WTC11 (cell line): Measurements from ENCODE around the gene LAMB4. TPM values are rescaled to one million over a fixed set of nuclear protein-coding genes. Genes with fewer than 3 reads are reported as not detected.

Source experiments
- ATAC-seq: fragments of 200-7000 bp; cut with Tn5 transposase; 2 replicates; pipeline ENCODE4 v1.10.0; 2021; ENCODE audit warnings: mild to moderate bottlenecking, moderate library complexity
- CTCF ChIA-PET: fragments of 300-600 bp; sonication (Branson Sonifier 250); formaldehyde crosslinking; loops from one replicate; lab custom pipeline; 2021; ENCODE audit warnings: antibody characterized with exemption; lab: Charles Lee
- POLR2A ChIA-PET: fragments of 350-600 bp; sonication (Branson Sonifier 250); formaldehyde crosslinking; loops from one replicate; lab custom pipeline; 2021; ENCODE audit warnings: antibody characterized with exemption; lab: Charles Lee
- DNase-seq: peaks from one replicate; pipeline ENCODE4 v3.0.0; 2021; ENCODE audit warnings: low spot score
- H3K27ac Mint-ChIP-seq: 2 replicates; pipeline ENCODE4 v1.8.0; 2021; ENCODE audit warnings: mixed read lengths
- H3K27me3 Mint-ChIP-seq: 2 replicates; pipeline ENCODE4 v1.8.0; 2021; ENCODE audit warnings: low read depth, mild to moderate bottlenecking, moderate library complexity, mixed read lengths
- H3K36me3 Mint-ChIP-seq: 2 replicates; pipeline ENCODE4 v1.8.0; 2021; ENCODE audit warnings: mixed read lengths
- H3K4me1 Mint-ChIP-seq: 2 replicates; pipeline ENCODE4 v1.8.0; 2022; ENCODE audit warnings: mixed read lengths
- H3K4me3 Mint-ChIP-seq: 2 replicates; pipeline ENCODE4 v1.8.0; 2021; ENCODE audit warnings: mild to moderate bottlenecking, moderate library complexity, mixed read lengths
- H3K9me3 Mint-ChIP-seq: 2 replicates; pipeline ENCODE4 v1.8.0; 2021; ENCODE audit warnings: mixed read lengths
- AFF4 ChIP-seq: sonication (generic); formaldehyde crosslinking; IDR thresholded peaks from 2 replicates; pipeline ENCODE4 v1.8.1; 2023; ENCODE audit warnings: mild to moderate bottlenecking, missing genetic modification reagents, borderline replicate concordance
- CTCF ChIP-seq: fragments of 200-600 bp; IDR thresholded peaks from 2 replicates; pipeline ENCODE4 v1.8.0; 2022; ENCODE audit warnings: antibody characterized with exemption
- E2F4 ChIP-seq: sonication (generic); formaldehyde crosslinking; IDR thresholded peaks from 2 replicates; pipeline ENCODE4 v1.8.1; 2022; ENCODE audit warnings: low read depth, mild to moderate bottlenecking, moderate library complexity, missing genetic modification reagents, borderline replicate concordance
- ELF4 ChIP-seq: sonication (generic); formaldehyde crosslinking; IDR thresholded peaks from 2 replicates; pipeline ENCODE4 v1.8.1; 2022; ENCODE audit warnings: low read depth, mild to moderate bottlenecking, moderate library complexity, missing genetic modification reagents
- JAZF1 ChIP-seq: fragments of 250-450 bp; sonication (Bioruptor Pico); IDR thresholded peaks from 2 replicates; pipeline ENCODE4 v1.9.0; 2021; ENCODE audit warnings: moderate library complexity, mild to moderate bottlenecking, inconsistent platforms
- MYBL2 ChIP-seq: sonication (generic); formaldehyde crosslinking; IDR thresholded peaks from 2 replicates; pipeline ENCODE4 v1.8.1; 2023; ENCODE audit warnings: mild to moderate bottlenecking, moderate library complexity, missing genetic modification reagents
- NR2C2 ChIP-seq: sonication (generic); formaldehyde crosslinking; IDR thresholded peaks from 2 replicates; pipeline ENCODE4 v1.8.0; 2022; ENCODE audit warnings: mild to moderate bottlenecking, missing genetic modification reagents
- TP53 ChIP-seq: sonication (generic); formaldehyde crosslinking; IDR thresholded peaks from 2 replicates; pipeline ENCODE4 v1.8.1; 2023; ENCODE audit warnings: mild to moderate bottlenecking, missing genetic modification reagents
- ZNF138 ChIP-seq: sonication (generic); formaldehyde crosslinking; conservative IDR thresholded peaks from 2 replicates; pipeline ENCODE4 v1.8.1; 2022; ENCODE audit warnings: mild to moderate bottlenecking, moderate library complexity, missing genetic modification reagents
- ZNF219 ChIP-seq: sonication (generic); formaldehyde crosslinking; IDR thresholded peaks from 2 replicates; pipeline ENCODE4 v1.8.0; 2023; ENCODE audit warnings: missing genetic modification reagents, mild to moderate bottlenecking, borderline replicate concordance
- ZNF263 ChIP-seq: sonication (generic); formaldehyde crosslinking; IDR thresholded peaks from 2 replicates; pipeline ENCODE4 v1.8.1; 2022; ENCODE audit warnings: low read depth, mild to moderate bottlenecking, moderate library complexity, missing genetic modification reagents
- ZNF317 ChIP-seq: sonication (generic); formaldehyde crosslinking; IDR thresholded peaks from 2 replicates; pipeline ENCODE4 v1.8.1; 2023; ENCODE audit warnings: low read depth, mild to moderate bottlenecking, moderate library complexity, missing genetic modification reagents, borderline replicate concordance
- ZNF396 ChIP-seq: fragments of 250-450 bp; sonication (Bioruptor Pico); IDR thresholded peaks from 2 replicates; pipeline ENCODE4 v1.8.0; 2021; ENCODE audit warnings: mild to moderate bottlenecking, moderate library complexity, borderline replicate concordance
- ZNF512 ChIP-seq: sonication (generic); formaldehyde crosslinking; IDR thresholded peaks from 2 replicates; pipeline ENCODE4 v1.8.1; 2022; ENCODE audit warnings: missing genetic modification reagents, borderline replicate concordance
- ZNF532 ChIP-seq: fragments of 250-450 bp; sonication (Bioruptor Pico); IDR thresholded peaks from 2 replicates; pipeline ENCODE4 v1.9.0; 2021; ENCODE audit warnings: mild to moderate bottlenecking, borderline replicate concordance
- total RNA-seq: library from RNA; stranded (reverse); gene quantifications from 3 replicates; pipeline ENCODE4 v1.2.3, GENCODE V29; 2021

LAMB4 gene
- total RNA-seq, 1 experiment from 2014 or later, result not detected

GRCh38 chr7:107980171-107980570 lies 150.0 kb downstream of the LAMB4 start:
- no peaks in the 10 kb centered on the region for H3K27me3 Mint-ChIP-seq

More at GRCh38 chr7:107980171-107980570, 150.0 kb downstream of the LAMB4 start:
- peaks cover 21% of the 10 kb centered on the region for H3K4me1 Mint-ChIP-seq
- peaks cover 46% of the 10 kb centered on the region for H3K36me3 Mint-ChIP-seq
- DNase-seq, result no peak
- ATAC-seq, result no peak
- TF ChIP-seq E2F4 (no peak), JAZF1 (no peak), ZNF219 (no peak), TP53 (no peak), ZNF263 (CRISPR knock-in tag) (no peak), MYBL2 (CRISPR knock-in tag) (no peak), CTCF (no peak), ELF4 (CRISPR knock-in tag) (no peak), ZNF396 (CRISPR knock-in tag) (no peak), ZNF138 (CRISPR knock-in tag) (no peak), ZNF532 (CRISPR knock-in tag) (no peak), AFF4 (no peak), NR2C2 (CRISPR knock-in tag) (no peak), ZNF512 (no peak), ZNF317 (CRISPR knock-in tag) (no peak)
- H3K4me3 Mint-ChIP-seq, result no peak overlapping the region
- H3K9me3 Mint-ChIP-seq, result no peaks in the 10 kb centered on the region
- ChIA-PET POLR2A (no interaction called here), CTCF (no interaction called here)
- no peak overlapping the region for H3K27ac Mint-ChIP-seq
